ENCODE results near the gene TCF12. TPM values are rescaled to one million over a fixed set of nuclear protein-coding genes. Genes with fewer than 3 reads are reported as not detected.

Gene TCF12
- total and polyA plus RNA-seq, 2 donors (not counting 3 experiments of a cell fraction or from before 2014, with no cell fraction given), result 72.1 to 133 TPM

- DNase-seq (ENCODE audit: low read depth, low spot score) (no peak), FAIRE-seq (no peak)
- Histone ChIP-seq H3K9me3 (replicated peaks; ENCODE audit: control insufficient read depth, insufficient read depth, low read length) (no peaks in the 10 kb centered on the region), H3K27me3 (ENCODE audit: control insufficient read depth in 2 of 2, insufficient read depth in 2 of 2, low read length in 2 of 2) (no peaks in the 10 kb centered on the region), H3K4me1 (ENCODE audit: control insufficient read depth, extremely low read depth, insufficient read depth, low read length) (no peaks in the 10 kb centered on the region), H2AFZ (ENCODE audit: low read depth, low read length) (no peak overlapping the region), H3K4me2 (ENCODE audit: insufficient read depth, low read length) (no peak overlapping the region), H3K79me2 (ENCODE audit: control insufficient read depth, insufficient read depth, low read length) (peaks cover under 1% of the 10 kb centered on the region), H3K27ac (ENCODE audit: insufficient read depth, low read depth, low read length) (no peak overlapping the region), H4K20me1 (replicated peaks; ENCODE audit: control insufficient read depth, extremely low read depth, insufficient read depth, low read length) (no peaks in the 10 kb centered on the region), H3K4me3 (replicated peaks in 1 of 3; ENCODE audit: insufficient read depth in 1 of 3, low read depth in 1 of 3, low read length in 3 of 3) (no peak overlapping the region), H3K9me1 (replicated peaks; ENCODE audit: control insufficient read depth, extremely low read depth, insufficient read depth, low read length) (no peaks in the 10 kb centered on the region), H3K9ac (replicated peaks; ENCODE audit: extremely low read depth, insufficient read depth, low read length) (no peak overlapping the region), H3K36me3 (ENCODE audit: control insufficient read depth in 2 of 2, extremely low read depth in 1 of 2, insufficient read depth in 2 of 2, low read length in 2 of 2) (peaks cover 6 to 8% of the 10 kb centered on the region in 2 experiments)
- intact Hi-C loops (cut with micrococcal nuclease), result no loop called here
- BruUV-seq (replicated peaks), result no TSS peak
- CTCF ChIA-PET, result no interaction called here
- TF ChIP-seq POLR2AphosphoS5 (IDR thresholded peaks at IDR 0.05; ENCODE audit: insufficient read depth, low read depth, low read length), result no peak
- TF ChIP-seq FOS (IDR thresholded peaks at IDR 0.05; ENCODE audit: borderline replicate concordance, insufficient read depth, low read length), result no peak
- TF ChIP-seq GATA2 (IDR thresholded peaks at IDR 0.05; ENCODE audit: insufficient read depth, insufficient read length, low read depth, low read length), result no peak
- no peak for TF ChIP-seq MYC (IDR thresholded peaks at IDR 0.05; ENCODE audit: low read depth, low read length)
- TF ChIP-seq, protein P1, sequence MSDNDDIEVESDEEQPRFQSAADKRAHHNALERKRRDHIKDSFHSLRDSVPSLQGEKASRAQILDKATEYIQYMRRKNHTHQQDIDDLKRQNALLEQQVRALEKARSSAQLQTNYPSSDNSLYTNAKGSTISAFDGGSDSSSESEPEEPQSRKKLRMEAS (IDR thresholded peaks at IDR 0.05; ENCODE audit: insufficient read depth, insufficient read length), result no peak
- TF ChIP-seq, protein P2, sequence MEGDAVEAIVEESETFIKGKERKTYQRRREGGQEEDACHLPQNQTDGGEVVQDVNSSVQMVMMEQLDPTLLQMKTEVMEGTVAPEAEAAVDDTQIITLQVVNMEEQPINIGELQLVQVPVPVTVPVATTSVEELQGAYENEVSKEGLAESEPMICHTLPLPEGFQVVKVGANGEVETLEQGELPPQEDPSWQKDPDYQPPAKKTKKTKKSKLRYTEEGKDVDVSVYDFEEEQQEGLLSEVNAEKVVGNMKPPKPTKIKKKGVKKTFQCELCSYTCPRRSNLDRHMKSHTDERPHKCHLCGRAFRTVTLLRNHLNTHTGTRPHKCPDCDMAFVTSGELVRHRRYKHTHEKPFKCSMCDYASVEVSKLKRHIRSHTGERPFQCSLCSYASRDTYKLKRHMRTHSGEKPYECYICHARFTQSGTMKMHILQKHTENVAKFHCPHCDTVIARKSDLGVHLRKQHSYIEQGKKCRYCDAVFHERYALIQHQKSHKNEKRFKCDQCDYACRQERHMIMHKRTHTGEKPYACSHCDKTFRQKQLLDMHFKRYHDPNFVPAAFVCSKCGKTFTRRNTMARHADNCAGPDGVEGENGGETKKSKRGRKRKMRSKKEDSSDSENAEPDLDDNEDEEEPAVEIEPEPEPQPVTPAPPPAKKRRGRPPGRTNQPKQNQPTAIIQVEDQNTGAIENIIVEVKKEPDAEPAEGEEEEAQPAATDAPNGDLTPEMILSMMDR (IDR thresholded peaks at IDR 0.05; ENCODE audit: extremely low read depth in 1 of 2, insufficient read depth in 1 of 2, low read depth in 1 of 2, low read length in 2 of 2), result no peak
- TF ChIP-seq EZH2 (IDR thresholded peaks at IDR 0.05; ENCODE audit: borderline replicate concordance, low read depth, low read length, severe bottlenecking), result no peak
- TF ChIP-seq POLR2A (IDR thresholded peaks at IDR 0.05; ENCODE audit: low read depth, low read length), result no peak
- no peak for TF ChIP-seq JUN (IDR thresholded peaks at IDR 0.05; ENCODE audit: borderline replicate concordance, insufficient read depth, insufficient read length, low read depth)
- POLR2A ChIA-PET, result no interaction called here
- dilution Hi-C loops (cut with MboI; ENCODE audit: extremely low pct_ligation_motif_present, low sequenced_read_pairs), result no loop called here
Observed at GRCh38 chr15:57234156-57234555, 315.7 kb downstream of the TCF12 start.
